ENCODE measurements around the gene SGO2.
"Not testable (repeated sequence)": the region's sequence is repeated elsewhere in the genome, so short reads cannot be mapped to it uniquely, and the experiment has no call there.

SGO2 gene

DNA sequence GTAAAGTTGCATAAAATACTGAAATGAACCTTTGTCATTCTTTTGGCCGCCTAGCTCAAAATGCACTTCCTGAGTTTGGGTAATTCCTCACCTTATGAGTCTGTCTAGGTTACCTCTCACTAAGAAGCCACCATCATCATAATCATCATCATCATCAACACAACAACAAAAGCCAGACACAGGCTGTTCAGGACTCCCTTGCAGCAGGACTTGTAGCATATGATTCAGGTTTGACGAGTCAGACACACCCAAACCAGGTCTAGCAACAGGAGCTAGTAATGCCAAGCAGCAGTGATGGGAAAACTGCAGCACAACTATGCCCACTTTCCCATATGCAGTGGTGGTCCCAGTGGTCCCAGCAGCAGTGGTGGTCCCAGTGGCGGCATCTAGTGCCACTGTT lies 2.8 kb upstream of the SGO2 start:
- no peak for DNase-seq

DNA sequence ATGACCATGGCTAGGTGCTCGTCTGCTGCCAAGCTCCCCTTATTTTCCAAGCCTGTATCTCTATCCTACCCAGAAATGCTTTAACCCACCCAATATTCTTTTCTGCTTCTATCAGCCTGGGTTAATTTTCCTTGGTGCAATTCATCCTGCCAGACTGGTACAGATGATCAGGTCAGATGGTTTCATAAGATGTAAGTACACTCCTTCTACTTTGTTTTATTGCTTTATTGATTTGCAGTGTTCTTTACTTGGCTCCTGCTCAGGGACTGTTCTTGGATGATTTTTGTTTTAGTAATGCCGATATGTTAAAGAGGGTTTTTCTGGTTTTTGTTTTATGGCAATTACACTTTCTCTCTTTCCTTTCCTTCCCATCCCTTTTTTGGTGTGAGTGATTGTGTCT lies 2.4 kb upstream of the SGO2 start:
- no peak for DNase-seq

GRCh38 chr2:200525066-200525465 lies 941 bp upstream of the SGO2 start:
- DNase-seq, result no peak

DNA sequence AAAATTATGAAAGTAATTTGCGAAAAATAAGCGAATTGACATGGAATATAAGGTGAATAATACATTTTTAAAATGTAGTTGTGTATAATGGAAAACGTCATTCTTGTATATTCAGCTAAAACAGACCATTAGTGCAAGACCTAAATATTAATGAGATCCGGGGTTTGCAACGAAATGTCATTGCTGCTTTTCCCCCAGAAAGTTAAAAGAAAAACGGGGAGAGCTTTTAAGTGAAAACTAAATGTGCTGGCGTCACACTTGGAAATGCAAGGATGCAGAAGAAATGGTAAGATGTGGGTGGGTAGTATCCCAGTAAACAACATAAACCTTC lies 491 bp upstream of the SGO2 start:
- DNase-seq, result no peak

DNA sequence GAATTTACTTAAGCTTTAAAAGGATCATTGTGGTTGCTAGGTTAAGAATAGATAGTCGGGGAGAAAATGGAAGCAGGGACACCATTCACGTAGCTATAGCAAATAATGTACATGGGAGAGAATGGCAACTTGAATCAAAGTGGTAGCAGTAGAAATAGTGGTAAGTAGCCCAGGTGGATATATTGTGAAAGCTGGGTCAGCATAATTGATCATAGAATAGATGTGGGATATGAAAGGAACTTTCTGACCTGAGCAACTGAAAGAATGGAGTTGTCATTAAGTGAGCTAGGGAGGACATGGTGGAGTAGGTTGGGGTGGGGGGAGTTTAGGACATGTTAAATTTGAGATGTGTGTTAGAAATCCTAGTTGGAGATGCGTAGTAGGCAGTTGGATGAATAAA lies 2.2 kb downstream of the SGO2 start:
- no peak for DNase-seq

DNA sequence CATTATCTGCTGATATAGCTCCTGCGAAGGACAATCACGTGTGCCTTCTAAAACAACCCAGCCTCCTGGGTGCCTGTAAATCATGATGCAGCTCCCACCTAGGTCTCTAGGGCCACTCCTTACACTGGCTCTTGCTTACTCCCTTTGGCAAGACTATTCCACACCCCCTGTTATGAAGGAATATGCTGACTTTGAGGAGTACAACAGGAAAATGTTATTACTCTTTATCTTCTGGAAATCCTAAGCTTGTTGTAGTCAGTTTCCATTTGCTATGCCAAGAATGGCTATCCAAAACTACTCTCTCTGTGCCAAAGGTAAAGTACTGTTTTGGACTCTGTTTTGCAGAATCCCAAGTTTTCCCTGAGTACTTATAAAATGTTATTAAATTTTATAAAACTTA lies 7.7 kb downstream of the SGO2 start:
- no peak for DNase-seq

DNA sequence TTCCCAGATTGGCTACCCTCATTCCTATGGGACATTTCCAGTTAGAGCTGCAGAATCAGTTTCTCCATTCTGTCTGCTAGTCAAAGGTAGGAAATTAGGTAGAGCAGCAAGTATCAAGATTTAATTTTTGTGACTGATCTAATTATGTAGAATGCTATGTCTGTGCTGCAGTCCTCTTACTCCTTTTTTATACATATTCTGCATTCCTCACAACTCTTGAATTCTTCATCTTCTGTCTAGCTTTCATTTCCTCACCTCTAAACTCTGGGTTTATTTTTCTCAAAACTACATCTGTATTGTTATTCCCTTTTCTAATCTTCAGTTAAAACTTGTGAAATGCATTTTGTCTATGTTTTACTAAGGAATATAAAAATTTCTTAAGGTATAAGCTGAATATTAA lies 8.6 kb downstream of the SGO2 start:
- DNase-seq, result no peak

GRCh38 chr2:200538139-200538538 lies 12.1 kb downstream of the SGO2 start:
- no peak for DNase-seq

DNA sequence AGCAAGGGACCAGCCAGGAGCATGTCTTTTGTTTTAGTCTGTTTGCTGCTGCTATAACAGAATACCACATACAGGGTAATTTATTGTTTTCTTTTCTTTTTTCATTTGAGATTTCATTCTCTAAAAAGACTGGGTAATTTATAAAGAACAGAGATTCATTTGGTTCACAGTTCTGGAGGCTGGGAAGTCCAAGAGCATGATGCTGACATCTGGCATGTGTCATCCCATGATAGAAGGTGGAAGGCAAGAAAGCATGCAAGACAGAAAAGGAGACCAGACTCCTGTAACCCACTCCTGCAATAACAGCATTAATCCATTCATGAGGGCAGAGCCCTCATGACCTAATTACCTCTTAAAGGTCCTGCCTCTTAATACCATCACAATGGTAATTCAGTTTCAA lies 14.8 kb downstream of the SGO2 start:
- no peak for DNase-seq

- DNase-seq, result not testable (repeated sequence)
Observed at GRCh38 chr2:200566596-200566995, 40.6 kb downstream of the SGO2 start.

DNA sequence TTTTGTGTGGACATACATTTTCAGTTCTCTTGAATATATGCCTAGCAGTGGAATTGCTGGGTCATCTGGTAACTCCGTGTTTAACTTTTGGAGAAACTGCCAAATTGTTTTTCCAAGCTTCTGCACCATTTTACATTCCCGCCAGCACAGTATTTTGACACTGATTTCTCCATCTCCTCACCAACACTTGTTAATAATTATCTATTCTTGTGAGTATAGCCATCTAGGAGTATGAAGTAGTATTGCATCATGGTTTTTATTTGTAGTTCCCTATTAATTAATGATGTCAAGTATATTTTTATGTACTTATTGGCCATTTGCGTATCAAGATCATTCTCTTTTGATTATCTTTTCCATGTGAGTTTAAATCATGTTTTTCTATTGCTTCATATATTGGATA lies 41.9 kb downstream of the SGO2 start:
- DNase-seq, result no peak

GRCh38 chr2:200575957-200576356 lies 50.0 kb downstream of the SGO2 start:
- DNase-seq, result no peak

DNA sequence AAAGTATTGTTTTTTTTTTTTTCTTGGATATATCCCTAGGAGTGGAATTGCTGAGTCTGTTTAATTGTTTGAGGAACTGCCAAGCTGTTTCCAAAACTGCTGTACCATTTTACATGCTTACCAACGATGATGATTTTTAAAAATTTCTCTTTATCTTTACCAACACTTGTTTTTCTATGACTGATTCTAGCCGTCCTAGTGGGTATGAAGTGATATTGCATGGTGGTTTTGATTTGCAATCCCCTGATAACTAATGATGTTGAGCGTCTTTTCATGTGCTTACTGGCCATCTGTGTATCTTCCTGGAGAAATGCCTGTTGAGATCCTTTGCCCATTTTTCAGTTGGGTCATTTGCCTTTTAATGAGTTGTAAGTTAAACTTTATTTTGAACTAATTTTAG lies 51.0 kb downstream of the SGO2 start:
- DNase-seq, result no peak

DNA sequence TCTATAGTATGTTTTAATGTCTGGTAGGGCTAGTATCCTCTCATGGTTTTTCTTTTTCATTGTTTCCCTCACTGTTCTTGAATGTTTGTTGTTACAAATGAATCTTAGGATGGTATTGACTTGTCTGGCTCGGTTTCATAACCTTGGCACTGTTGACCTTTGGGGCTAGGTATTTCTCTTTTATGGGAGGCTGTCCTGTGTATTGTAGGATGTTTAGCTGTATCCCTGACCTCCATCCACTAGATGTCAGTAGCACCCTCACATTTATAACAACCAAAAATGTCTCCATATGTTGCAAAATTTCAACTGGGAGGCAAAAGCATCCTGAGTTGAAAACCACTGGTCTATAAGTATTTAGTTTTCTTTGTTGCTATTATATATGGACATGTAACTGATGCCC lies 52.8 kb downstream of the SGO2 start:
- no peak for DNase-seq

- no peak for DNase-seq
Observed at GRCh38 chr2:200584639-200585038, 58.6 kb downstream of the SGO2 start.

GRCh38 chr2:200585340-200585729 lies 59.3 kb downstream of the SGO2 start:
- DNase-seq, result no peak

DNA sequence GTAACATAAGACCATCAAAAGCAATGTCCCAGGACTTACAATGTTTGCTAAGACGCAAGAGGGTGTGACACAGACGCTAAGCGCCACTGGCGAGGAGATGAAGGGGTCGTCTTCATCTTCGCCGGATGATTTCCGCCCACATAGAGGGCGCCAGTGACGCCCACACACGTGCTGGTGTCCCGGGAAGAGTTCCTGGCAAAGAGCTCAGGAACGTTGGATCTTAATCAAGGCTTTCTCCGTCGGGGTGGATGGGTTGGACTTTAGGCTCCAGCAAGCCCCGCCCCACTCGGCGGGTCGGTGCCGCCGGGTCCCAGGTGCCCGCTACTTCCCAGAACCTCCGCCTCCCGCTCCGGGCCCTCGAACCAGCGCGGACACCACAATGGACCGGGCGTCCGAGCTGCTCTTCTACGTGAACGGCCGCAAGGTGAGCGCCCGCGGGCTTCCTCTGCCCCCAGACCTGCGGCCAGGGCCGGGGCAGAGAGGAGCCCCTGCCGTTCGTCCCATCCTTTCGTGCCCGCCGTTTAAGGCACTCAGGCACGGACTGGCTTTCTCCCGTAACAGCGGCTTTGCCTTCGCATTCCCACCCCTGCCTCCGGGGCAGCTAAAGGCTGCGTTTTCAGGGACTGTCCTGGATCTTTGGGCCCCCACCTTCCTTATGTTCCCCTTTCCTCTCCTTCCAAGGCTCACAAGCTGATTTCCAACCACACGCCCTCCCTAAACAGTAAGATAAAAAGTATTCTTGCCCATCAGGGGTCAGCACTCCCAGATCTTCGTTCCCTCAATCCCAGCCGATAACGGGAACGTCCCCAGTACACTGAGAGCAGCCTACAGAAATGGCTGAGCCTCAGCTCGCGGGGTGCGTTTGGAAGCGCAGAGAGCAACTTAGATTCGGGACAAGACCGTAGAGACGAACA lies 60.0 kb downstream of the SGO2 start, which contains the start of gene AOX1:
Gene AOX1 (plus strand): TSS at position 285 of the 914 bp plus-strand sequence. CDS start 95 bp downstream, at position 380.
- DNase-seq, result no peak

GRCh38 chr2:200586644-200586975 lies 60.6 kb downstream of the SGO2 start:
- DNase-seq, result no peak

GRCh38 chr2:200587007-200587616 lies 61.1 kb downstream of the SGO2 start:
- no peak for DNase-seq

GRCh38 chr2:200588076-200588678 lies 62.2 kb downstream of the SGO2 start:
- no peak for DNase-seq

- DNase-seq, result no peak
Observed at GRCh38 chr2:200590090-200590489, 64.1 kb downstream of the SGO2 start.

- DNase-seq, result no peak
Observed at GRCh38 chr2:200591308-200591707, 65.3 kb downstream of the SGO2 start.

DNA sequence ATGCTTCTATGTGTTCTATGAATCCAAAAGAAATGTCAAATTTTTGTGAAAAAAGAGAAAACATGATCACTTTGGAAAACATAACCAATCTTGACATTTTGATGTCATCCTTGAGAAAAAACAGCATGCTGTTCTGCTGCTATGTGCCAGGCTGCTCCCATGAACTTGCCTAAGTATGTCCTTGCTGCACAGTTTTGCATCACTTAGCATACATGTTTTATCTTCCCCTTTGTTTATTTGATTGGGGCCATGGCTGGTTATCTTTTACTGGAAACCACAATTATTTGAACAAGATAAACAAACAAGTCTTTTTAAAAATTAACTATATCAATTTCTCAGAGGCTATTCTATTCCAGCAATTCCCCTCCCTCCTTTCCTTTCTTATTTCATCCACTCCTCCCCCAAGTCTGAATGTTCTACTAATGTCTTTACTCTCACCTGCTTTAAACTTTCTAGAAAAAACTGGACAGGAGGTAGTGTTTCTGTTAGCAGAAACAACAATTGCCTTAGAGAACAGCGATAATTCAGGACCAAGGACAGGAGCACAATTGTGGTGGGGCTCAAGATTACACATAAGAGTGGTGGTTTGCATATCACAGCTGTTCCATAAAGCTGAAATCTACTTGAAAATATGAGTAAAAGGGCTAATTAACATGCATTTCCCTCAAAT lies 66.5 kb downstream of the SGO2 start:
- DNase-seq, result no peak

- DNase-seq, result no peak
Observed at GRCh38 chr2:200593905-200594304, 67.9 kb downstream of the SGO2 start.

All from NCI-H1105 (cell line).